ENCODE measurements around the gene CLK3. TPM values are rescaled to one million over a fixed set of nuclear protein-coding genes. Genes with fewer than 3 reads are reported as not detected.

CLK3 gene
- total and polyA plus RNA-seq, 2 of the 13 experiments (the other 11 are each of a cell fraction or from before 2014, with no cell fraction given) = 41.5 to 82.0 TPM

DNA sequence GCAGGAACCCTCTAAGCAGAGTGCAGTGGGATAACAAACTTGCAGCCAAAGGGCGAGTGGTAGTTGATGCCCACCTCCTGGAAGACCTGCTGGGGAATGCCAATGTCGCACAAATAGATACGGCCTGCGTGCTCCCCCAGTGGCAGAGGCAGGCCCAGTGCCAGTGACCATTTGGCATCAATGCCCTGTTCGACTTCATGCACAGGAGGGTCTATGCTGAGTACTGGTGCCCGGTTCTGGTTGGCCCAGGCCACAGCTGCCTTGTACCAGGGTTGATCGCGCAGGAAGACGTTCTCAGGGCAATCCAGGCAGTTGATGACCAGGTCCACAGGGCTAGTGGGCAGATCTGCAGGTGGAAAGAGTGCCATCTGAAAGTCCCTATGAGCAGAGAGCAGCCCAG lies 17.0 kb downstream of the CLK3 start:
- H3K27ac ChIP-seq (ENCODE audit: extremely low read length, insufficient read depth, low read length) = no peak overlapping the region
- H2AFZ ChIP-seq (ENCODE audit: low read length) = no peak overlapping the region
- H3K36me3 ChIP-seq (replicated peaks in 1 of 2; ENCODE audit: control insufficient read depth in 1 of 2, insufficient read depth in 2 of 2, low read length in 2 of 2) = peaks cover 53 to 87% of the 10 kb centered on the region in 2 experiments
- H3K9me3 ChIP-seq (ENCODE audit: low read length) = no peaks in the 10 kb centered on the region
- TF ChIP-seq MTF1 (CRISPR knock-in tag; IDR thresholded peaks at IDR 0.05) = no peak
- TF ChIP-seq, protein P1, sequence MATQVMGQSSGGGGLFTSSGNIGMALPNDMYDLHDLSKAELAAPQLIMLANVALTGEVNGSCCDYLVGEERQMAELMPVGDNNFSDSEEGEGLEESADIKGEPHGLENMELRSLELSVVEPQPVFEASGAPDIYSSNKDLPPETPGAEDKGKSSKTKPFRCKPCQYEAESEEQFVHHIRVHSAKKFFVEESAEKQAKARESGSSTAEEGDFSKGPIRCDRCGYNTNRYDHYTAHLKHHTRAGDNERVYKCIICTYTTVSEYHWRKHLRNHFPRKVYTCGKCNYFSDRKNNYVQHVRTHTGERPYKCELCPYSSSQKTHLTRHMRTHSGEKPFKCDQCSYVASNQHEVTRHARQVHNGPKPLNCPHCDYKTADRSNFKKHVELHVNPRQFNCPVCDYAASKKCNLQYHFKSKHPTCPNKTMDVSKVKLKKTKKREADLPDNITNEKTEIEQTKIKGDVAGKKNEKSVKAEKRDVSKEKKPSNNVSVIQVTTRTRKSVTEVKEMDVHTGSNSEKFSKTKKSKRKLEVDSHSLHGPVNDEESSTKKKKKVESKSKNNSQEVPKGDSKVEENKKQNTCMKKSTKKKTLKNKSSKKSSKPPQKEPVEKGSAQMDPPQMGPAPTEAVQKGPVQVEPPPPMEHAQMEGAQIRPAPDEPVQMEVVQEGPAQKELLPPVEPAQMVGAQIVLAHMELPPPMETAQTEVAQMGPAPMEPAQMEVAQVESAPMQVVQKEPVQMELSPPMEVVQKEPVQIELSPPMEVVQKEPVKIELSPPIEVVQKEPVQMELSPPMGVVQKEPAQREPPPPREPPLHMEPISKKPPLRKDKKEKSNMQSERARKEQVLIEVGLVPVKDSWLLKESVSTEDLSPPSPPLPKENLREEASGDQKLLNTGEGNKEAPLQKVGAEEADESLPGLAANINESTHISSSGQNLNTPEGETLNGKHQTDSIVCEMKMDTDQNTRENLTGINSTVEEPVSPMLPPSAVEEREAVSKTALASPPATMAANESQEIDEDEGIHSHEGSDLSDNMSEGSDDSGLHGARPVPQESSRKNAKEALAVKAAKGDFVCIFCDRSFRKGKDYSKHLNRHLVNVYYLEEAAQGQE (IDR thresholded peaks at IDR 0.05; ENCODE audit: borderline replicate concordance in 1 of 2, low read depth in 1 of 2, low read length in 2 of 2) = no peak
- peak; percentile 40 for TF ChIP-seq AGO2 (optimal IDR thresholded peaks at IDR 0.05; ENCODE audit: low read depth, low read length)
- no peak for TF ChIP-seq ZFAT (CRISPR knock-in tag; conservative IDR thresholded peaks at IDR 0.05)
- no peak for DNase-seq (ENCODE audit: low spot score)
- no peak overlapping the region for H3K9ac ChIP-seq (ENCODE audit: insufficient read depth, low read depth, low read length)
- BruUV-seq (replicated peaks) = no TSS peak
- CTCF ChIA-PET (ENCODE audit: low intra/inter-chr PET ratio, low total read pairs) = interaction anchor here (1.8 to 2.9 kb wide), 4 partner anchors 12 to 258 kb away, joined by 4 to 22 read pairs (median 16); no protein-coding TSS in a partner anchor
- H3K79me2 ChIP-seq (ENCODE audit: insufficient read depth, low read length) = no peaks in the 10 kb centered on the region
- no peak overlapping the region for H3K4me2 ChIP-seq (ENCODE audit: low read depth, low read length)
- intact Hi-C loops (cut with micrococcal nuclease; ENCODE audit: unreplicated experiment) (loop anchor here (1.0 kb wide), 1 partner anchor 259 kb away; no protein-coding TSS in a partner anchor), in situ Hi-C loops (cut with HindIII; ENCODE audit: extremely low pct_ligation_motif_present, low pct_unique_long_range_greater_than_20kb) (loop anchor here (10.0 kb wide), 1 partner anchor 322 kb away; the partner anchor contains the start of gene RPP25)
- no peak overlapping the region for H3K4me3 ChIP-seq (replicated peaks in 1 of 3; ENCODE audit: insufficient read depth in 1 of 3, low read depth in 2 of 3, low read length in 3 of 3)
- ATAC-seq = no peak
- no peak for FAIRE-seq
- H4K20me1 ChIP-seq (ENCODE audit: insufficient read depth, low read length) = peaks cover 27% of the 10 kb centered on the region
- H3K27me3 ChIP-seq (ENCODE audit: control insufficient read depth in 1 of 2, insufficient read depth in 2 of 2, low read length in 2 of 2) = no peaks in the 10 kb centered on the region
- POLR2A ChIA-PET = interaction anchor here (0.8 to 2.5 kb wide), 5 partner anchors 17 to 152 kb away, joined by 3 to 12 read pairs (median 4); partner anchors contain the start of gene CLK3
- H3K4me1 ChIP-seq (ENCODE audit: insufficient read depth, low read length) = peaks cover 20% of the 10 kb centered on the region
- WGBS (ENCODE audit: low lambda C conversion rate) = 100% methylated on average over 7 of the region's 9 CpGs
